ENCODE data around the gene CFAP61. TPM values are rescaled to one million over a fixed set of nuclear protein-coding genes. Genes with fewer than 3 reads are reported as not detected.
A peak's percentile ranks its signal among the peaks of the same experiment; 100 is the strongest.

The CFAP61 gene
- total and polyA plus RNA-seq, 9 donors, result 0.37 to 4.7 (median 2.2) TPM

DNA sequence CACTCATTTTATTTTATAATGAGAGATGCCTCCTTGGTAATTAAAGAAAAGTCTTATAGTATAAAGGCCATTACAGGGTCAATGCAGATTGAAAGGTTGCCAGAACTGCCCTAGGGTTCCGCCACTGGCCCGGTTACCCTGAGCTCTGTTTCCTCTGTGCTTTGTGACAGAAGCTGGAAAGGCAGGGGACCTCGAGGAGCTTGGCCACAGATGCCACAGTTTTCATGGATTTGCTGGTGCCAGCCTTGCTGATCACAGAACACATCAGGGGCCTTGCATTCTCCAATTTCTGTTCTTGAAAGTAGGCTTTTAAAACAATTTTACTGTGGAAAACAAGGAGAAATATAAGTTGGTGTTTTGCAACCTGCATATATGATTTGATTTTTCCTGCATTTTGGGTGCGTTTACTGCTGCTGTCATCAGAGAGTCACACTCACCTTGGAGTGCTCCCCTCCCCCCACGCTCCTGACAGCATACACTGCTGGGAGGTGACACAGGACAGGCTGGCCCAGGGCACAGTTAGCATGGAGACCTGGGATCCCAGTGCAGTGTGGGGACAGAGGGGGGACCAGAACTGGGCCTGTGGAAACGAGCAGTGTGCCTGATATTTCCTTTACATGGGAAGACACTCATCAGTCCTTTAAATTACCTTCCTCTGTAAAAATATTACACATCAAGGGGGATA lies 142.8 kb downstream of the CFAP61 start:
- Histone ChIP-seq H3K9me3 (replicated peaks; ENCODE audit: control insufficient read depth, low read depth, low read length) (no peaks in the 10 kb centered on the region), H3K4me3 (ENCODE audit: low read length) (no peak overlapping the region), H3K4me1 (ENCODE audit: control insufficient read depth, insufficient read depth, low read length) (peaks cover 3% of the 10 kb centered on the region), H3K27me3 (ENCODE audit: control insufficient read depth, insufficient read depth, low read length) (no peaks in the 10 kb centered on the region), H3K36me3 (ENCODE audit: control insufficient read depth, insufficient read depth, low read length) (no peaks in the 10 kb centered on the region), H3K27ac (ENCODE audit: low read length) (no peak overlapping the region)
- WGBS (ENCODE audit: insufficient coverage), result 54% methylated on average over 3 of the region's 6 CpGs
- no peak for DNase-seq

DNA sequence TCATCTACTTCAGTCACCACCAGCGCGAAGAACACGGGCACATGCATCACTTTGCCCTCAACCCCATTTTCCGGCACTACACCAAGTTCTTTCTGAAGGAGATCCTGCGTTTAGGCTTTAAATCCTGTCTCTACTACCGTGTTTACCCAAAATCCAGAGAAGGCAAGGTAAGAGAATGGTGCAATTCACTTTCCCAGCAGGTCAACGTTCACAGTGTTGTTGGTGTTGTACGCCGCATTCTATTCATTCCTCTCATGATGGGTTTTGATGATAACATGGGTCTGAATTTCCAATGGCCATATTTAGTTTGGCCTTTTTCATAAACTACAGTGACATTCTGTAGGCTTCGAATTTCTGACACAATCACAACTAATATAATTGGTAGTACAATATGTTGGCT lies 144.3 kb downstream of the CFAP61 start:
- no peak overlapping the region for H3K4me3 ChIP-seq (ENCODE audit: low read length)
- H3K4me1 ChIP-seq (ENCODE audit: control insufficient read depth, insufficient read depth, low read length), result peaks cover 3% of the 10 kb centered on the region
- H3K36me3 ChIP-seq (ENCODE audit: control insufficient read depth, insufficient read depth, low read length), result no peaks in the 10 kb centered on the region
- H3K9me3 ChIP-seq (replicated peaks; ENCODE audit: control insufficient read depth, low read depth, low read length), result no peaks in the 10 kb centered on the region
- H3K27me3 ChIP-seq (ENCODE audit: control insufficient read depth, insufficient read depth, low read length), result no peaks in the 10 kb centered on the region
- WGBS (ENCODE audit: insufficient coverage), result 80% methylated on average over 5 of the region's 10 CpGs
- H3K27ac ChIP-seq (ENCODE audit: low read length), result no peak overlapping the region
- DNase-seq, result no peak

DNA sequence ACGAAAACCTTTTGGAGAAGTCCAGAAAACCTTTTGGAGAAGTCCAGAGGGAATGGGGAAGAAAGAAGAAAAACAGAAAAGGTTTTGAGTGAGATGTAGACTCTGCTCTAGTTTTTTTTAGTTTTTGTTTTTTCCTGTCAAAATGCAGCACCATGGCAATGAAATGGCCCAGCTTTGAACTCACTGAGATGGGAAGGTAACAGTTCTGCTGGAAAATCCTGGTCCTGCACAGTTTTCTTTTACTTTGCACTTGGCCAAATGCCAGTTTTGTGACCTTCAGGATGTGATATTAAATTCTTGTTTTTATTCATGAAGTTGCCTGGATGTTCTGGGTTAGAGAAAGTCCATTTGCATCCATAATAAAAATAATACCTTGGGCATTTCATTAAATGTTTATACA lies 145.7 kb downstream of the CFAP61 start:
- Histone ChIP-seq H3K4me1 (ENCODE audit: control insufficient read depth, insufficient read depth, low read length) (peaks cover 3% of the 10 kb centered on the region), H3K27ac (ENCODE audit: low read length) (no peak overlapping the region), H3K36me3 (ENCODE audit: control insufficient read depth, insufficient read depth, low read length) (no peaks in the 10 kb centered on the region), H3K27me3 (ENCODE audit: control insufficient read depth, insufficient read depth, low read length) (no peaks in the 10 kb centered on the region), H3K9me3 (replicated peaks; ENCODE audit: control insufficient read depth, low read depth, low read length) (no peaks in the 10 kb centered on the region), H3K4me3 (ENCODE audit: low read length) (no peak overlapping the region)
- no CpG with 5 or more reads among the region's 1 CpG for WGBS (ENCODE audit: insufficient coverage)
- peak; percentile 29 for DNase-seq

DNA sequence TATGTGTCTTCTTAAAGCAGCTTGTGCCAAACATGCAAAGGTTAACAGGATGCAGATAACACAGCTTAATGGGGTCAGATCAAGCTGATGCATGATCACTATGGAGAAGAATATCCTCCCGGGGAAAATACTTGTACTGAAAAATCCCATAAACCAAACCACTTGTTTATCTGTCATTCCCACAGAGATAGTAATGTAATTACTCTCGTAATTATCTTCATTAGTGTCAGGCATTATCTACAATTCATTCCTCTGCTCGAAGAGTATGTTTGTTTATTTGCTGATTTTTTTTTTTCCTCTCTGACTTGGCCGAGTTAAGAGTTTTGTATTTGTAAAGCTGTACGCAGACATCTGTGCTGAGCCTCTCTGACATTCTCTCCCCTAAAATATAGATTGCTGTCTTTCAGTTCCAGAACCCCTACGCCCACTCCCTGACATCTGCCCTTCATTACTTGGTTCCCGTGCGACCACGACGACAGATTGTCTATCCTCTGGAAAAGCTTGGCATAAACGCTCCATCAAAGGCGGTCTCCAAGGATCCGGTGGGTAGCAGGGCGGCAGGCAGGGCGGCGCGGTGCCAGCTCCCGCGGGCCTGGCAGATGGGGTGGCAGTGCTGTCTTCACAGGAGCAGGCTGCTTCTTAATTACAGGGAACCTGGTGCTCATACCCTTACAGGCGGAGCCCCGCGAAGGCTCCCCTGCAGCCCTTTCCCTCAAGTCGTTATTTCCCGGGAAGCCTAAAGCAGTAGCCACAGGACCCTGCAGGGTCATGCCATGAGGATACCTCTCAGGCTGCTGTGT lies 147.2 kb downstream of the CFAP61 start:
- Histone ChIP-seq H3K4me1 (ENCODE audit: control insufficient read depth, insufficient read depth, low read length) (peaks cover 7% of the 10 kb centered on the region), H3K27me3 (ENCODE audit: control insufficient read depth, insufficient read depth, low read length) (no peaks in the 10 kb centered on the region), H3K36me3 (ENCODE audit: control insufficient read depth, insufficient read depth, low read length) (no peaks in the 10 kb centered on the region), H3K27ac (ENCODE audit: low read length) (no peak overlapping the region), H3K9me3 (replicated peaks; ENCODE audit: control insufficient read depth, low read depth, low read length) (no peaks in the 10 kb centered on the region), H3K4me3 (ENCODE audit: low read length) (no peak overlapping the region)
- DNase-seq, result no peak
- WGBS (ENCODE audit: insufficient coverage), result 42% methylated on average over 19 of the region's 24 CpGs

DNA sequence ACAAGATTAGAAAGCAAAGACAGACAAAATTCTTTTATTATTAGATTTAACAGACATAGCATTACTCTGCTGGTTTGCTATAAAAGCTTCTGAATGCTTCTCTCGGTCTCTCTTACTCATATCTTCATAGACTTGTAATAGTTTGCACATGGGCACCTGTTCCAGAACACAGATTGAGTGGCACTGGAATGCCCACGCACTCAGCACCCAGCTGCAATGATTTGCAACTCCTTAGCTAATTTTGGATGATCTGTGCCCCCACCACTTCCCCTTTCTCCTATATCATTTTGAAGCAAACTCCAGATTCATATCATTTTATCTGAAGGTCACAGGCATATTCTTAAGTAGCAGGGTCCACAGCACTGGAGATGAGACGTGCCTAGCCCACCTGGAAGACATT lies 148.8 kb downstream of the CFAP61 start:
- WGBS (ENCODE audit: insufficient coverage), result 48% methylated on average over 3 of the region's 3 CpGs

DNA sequence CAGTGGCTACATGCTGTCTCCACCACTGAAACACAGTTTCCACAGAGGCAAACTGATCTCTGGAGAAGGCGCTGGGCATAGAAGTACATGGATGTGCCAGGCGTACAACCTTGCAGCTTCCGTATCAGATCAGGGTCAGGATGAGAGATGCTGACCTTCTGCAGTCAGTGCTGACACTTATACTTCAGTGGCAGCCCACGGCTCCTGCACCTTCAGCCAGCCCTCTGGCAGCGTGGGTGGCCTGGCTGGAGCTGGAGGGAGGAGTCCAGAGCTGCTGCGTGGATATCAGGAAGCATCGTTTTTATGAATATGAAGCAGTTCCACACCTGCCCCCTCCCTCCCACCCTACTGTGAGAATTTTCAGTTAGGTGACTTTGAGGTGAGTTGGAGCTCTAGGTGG lies 149.3 kb downstream of the CFAP61 start:
- Histone ChIP-seq H3K27ac (ENCODE audit: low read length) (no peak overlapping the region), H3K9me3 (replicated peaks; ENCODE audit: control insufficient read depth, low read depth, low read length) (no peaks in the 10 kb centered on the region), H3K36me3 (ENCODE audit: control insufficient read depth, insufficient read depth, low read length) (no peaks in the 10 kb centered on the region), H3K4me1 (ENCODE audit: control insufficient read depth, insufficient read depth, low read length) (peaks cover 7% of the 10 kb centered on the region), H3K27me3 (ENCODE audit: control insufficient read depth, insufficient read depth, low read length) (no peaks in the 10 kb centered on the region), H3K4me3 (ENCODE audit: low read length) (no peak overlapping the region)
- 100% methylated on average over 3 of the region's 7 CpGs for WGBS (ENCODE audit: insufficient coverage)
- no peak for DNase-seq

More for the DNA sequence above, 148.8 kb downstream of the CFAP61 start:
- Histone ChIP-seq H3K27me3 (ENCODE audit: control insufficient read depth, insufficient read depth, low read length) (no peaks in the 10 kb centered on the region), H3K27ac (ENCODE audit: low read length) (no peak overlapping the region), H3K4me1 (ENCODE audit: control insufficient read depth, insufficient read depth, low read length) (peaks cover 7% of the 10 kb centered on the region), H3K36me3 (ENCODE audit: control insufficient read depth, insufficient read depth, low read length) (no peaks in the 10 kb centered on the region), H3K9me3 (replicated peaks; ENCODE audit: control insufficient read depth, low read depth, low read length) (no peaks in the 10 kb centered on the region), H3K4me3 (ENCODE audit: low read length) (no peak overlapping the region)
- no peak for DNase-seq

DNA sequence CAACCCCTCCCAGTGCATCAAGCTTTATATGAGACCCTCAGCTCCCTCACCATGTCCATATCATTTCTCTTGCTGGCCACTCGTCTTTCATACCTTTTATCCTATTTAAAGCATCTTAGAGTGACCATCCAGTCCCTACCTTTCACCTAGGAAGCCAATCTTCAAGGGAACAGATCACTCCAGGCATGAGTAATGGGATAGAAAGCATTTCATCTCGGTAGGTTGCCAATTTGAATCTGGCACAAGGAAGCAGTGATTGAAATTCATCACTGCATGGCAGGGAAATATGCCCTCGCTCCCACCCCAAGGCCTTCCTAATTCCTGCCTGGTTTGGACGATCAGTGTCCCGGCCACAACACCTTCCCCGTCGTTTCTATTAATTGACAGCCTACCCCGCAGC lies 150.4 kb downstream of the CFAP61 start:
- H3K27ac ChIP-seq (ENCODE audit: low read length), result no peak overlapping the region
- peaks cover 7% of the 10 kb centered on the region for H3K4me1 ChIP-seq (ENCODE audit: control insufficient read depth, insufficient read depth, low read length)
- WGBS (ENCODE audit: insufficient coverage), result 75% methylated on average over 6 of the region's 8 CpGs
- no peaks in the 10 kb centered on the region for H3K27me3 ChIP-seq (ENCODE audit: control insufficient read depth, insufficient read depth, low read length)
- H3K36me3 ChIP-seq (ENCODE audit: control insufficient read depth, insufficient read depth, low read length), result no peaks in the 10 kb centered on the region
- no peak overlapping the region for H3K4me3 ChIP-seq (ENCODE audit: low read length)
- DNase-seq, result no peak
- no peaks in the 10 kb centered on the region for H3K9me3 ChIP-seq (replicated peaks; ENCODE audit: control insufficient read depth, low read depth, low read length)

DNA sequence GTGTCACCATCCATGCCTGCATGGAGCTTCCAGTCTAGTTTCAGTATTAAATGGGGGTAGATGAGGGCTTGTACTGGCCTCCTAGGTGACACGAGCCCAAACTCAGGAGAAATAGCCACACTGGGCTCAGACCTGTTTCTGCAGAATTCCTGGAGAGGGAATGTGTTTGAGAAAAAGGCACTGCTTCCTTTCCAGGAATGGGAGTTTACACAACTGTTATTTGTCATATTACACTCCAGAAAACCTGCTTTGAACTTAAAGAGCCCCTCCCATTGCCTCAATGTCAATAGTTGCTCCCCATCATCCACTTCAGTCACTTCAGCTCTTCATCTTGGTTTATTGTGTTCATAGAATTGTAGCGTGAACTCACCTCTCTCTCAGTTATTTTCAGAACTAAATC lies 151.5 kb downstream of the CFAP61 start:
- no peaks in the 10 kb centered on the region for H3K9me3 ChIP-seq (replicated peaks; ENCODE audit: control insufficient read depth, low read depth, low read length)
- H3K27me3 ChIP-seq (ENCODE audit: control insufficient read depth, insufficient read depth, low read length), result no peaks in the 10 kb centered on the region
- no peak overlapping the region for H3K27ac ChIP-seq (ENCODE audit: low read length)
- DNase-seq, result no peak
- peaks cover 7% of the 10 kb centered on the region for H3K4me1 ChIP-seq (ENCODE audit: control insufficient read depth, insufficient read depth, low read length)
- H3K36me3 ChIP-seq (ENCODE audit: control insufficient read depth, insufficient read depth, low read length), result no peaks in the 10 kb centered on the region
- H3K4me3 ChIP-seq (ENCODE audit: low read length), result no peak overlapping the region
- WGBS (ENCODE audit: insufficient coverage), result no CpG with 5 or more reads among the region's 2 CpGs

DNA sequence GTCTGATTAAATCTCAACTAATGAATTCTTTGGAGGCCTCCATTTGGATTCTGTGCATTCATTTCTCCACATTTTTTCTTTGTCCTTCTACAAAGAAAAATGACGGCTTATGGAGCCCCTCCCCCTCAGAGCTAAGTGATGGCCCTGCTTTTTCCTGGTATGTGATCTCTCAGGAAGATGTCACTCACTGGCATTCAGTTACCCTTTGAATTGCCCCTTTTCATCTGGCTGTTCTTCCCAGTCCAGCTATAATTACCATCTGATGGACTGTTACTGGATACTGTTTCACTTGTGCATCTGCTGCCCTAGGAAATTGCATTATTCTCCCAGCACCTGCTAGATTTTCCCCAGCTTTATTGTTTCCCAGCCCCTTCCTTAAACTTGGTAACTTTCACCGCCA lies 151.9 kb downstream of the CFAP61 start:
- no peak overlapping the region for H3K27ac ChIP-seq (ENCODE audit: low read length)
- no peaks in the 10 kb centered on the region for H3K9me3 ChIP-seq (replicated peaks; ENCODE audit: control insufficient read depth, low read depth, low read length)
- no peaks in the 10 kb centered on the region for H3K27me3 ChIP-seq (ENCODE audit: control insufficient read depth, insufficient read depth, low read length)
- H3K4me3 ChIP-seq (ENCODE audit: low read length), result no peak overlapping the region
- peaks cover 7% of the 10 kb centered on the region for H3K4me1 ChIP-seq (ENCODE audit: control insufficient read depth, insufficient read depth, low read length)
- DNase-seq, result no peak
- no peaks in the 10 kb centered on the region for H3K36me3 ChIP-seq (ENCODE audit: control insufficient read depth, insufficient read depth, low read length)
- WGBS (ENCODE audit: insufficient coverage), result 30% methylated on average over 1 of the region's 2 CpGs

DNA sequence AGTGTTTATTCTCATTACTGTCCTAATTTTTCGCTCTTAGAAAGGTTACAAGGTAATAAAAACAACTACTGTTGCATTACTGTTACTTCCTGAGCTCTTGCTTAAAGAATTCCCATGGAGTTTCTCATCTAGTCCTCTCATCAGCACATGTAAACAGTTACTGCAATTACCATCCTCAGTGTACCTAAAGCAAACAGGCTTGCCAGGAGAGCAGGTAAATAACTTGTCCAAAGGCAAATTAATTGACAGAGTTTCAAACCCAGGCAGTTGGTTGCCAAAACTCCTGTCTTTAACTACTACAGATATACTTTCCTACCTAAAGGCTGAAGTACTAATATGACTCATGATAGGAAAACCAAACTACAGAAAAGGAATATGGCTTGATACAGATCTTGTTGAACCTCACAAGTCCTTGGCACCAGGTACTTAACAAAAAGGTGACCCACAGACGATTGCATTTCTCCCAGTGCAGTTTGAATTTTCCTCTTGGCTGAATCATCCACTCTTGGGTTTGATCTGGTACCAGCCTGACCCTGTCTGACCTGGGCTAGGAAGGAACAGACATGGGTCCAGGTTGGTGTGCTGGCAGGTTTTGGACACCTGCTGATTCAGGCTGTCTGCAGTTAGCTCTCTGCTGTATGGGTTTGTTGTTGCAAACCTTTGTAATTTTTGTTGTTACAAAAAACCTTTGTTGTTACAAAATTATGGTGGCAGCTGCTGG lies 153.0 kb downstream of the CFAP61 start:
- H3K36me3 ChIP-seq (ENCODE audit: control insufficient read depth, insufficient read depth, low read length), result no peaks in the 10 kb centered on the region
- DNase-seq, result no peak
- no peaks in the 10 kb centered on the region for H3K9me3 ChIP-seq (replicated peaks; ENCODE audit: control insufficient read depth, low read depth, low read length)
- H3K4me3 ChIP-seq (ENCODE audit: low read length), result no peak overlapping the region
- WGBS (ENCODE audit: insufficient coverage), result 50% methylated on average over 1 of the region's 2 CpGs
- H3K4me1 ChIP-seq (ENCODE audit: control insufficient read depth, insufficient read depth, low read length), result peaks cover 3% of the 10 kb centered on the region
- no peak overlapping the region for H3K27ac ChIP-seq (ENCODE audit: low read length)
- H3K27me3 ChIP-seq (ENCODE audit: control insufficient read depth, insufficient read depth, low read length), result no peaks in the 10 kb centered on the region

All from muscle of leg (tissue), 11 donors.